PC-3 (cell line): ENCODE data around the gene TRRAP. TPM values are rescaled to one million over a fixed set of nuclear protein-coding genes. Genes with fewer than 3 reads are reported as not detected.

Experiments
- ATAC-seq: fragments of 200-7000 bp; cut with Tn5 transposase; 2 replicates; pipeline ENCODE4 v1.9.1; 2020; ENCODE audit warnings: mild to moderate bottlenecking, moderate library complexity
- BruUV-seq: library from RNA; stranded (reverse); fragments of 400-500 nt; replicated peaks from 2 replicates; lab custom pipeline; 2021; lab: Mats Ljungman, UMichigan
- CTCF ChIA-PET: fragments of 300-600 bp; sonication (Branson Sonifier 250); formaldehyde crosslinking; loops from one replicate; lab custom pipeline; 2022; ENCODE audit warnings: antibody characterized with exemption; lab: Charles Lee
- POLR2A ChIA-PET: fragments of 300-600 bp; sonication (Branson Sonifier 250); formaldehyde crosslinking; loops from one replicate; lab custom pipeline; 2022; ENCODE audit warnings: antibody characterized with exemption; ENCODE audit not compliant: unreplicated experiment; lab: Charles Lee
- DNase-seq: peaks from one replicate; pipeline ENCODE4 v3.0.0-alpha.2; 2015
- H2AFZ ChIP-seq: fragments of 300-600 bp; sonication (generic); 2 replicates; pipeline ENCODE4 v1.6.0; 2016; ENCODE audit warnings: antibody characterized with exemption, low read length
- H3F3A ChIP-seq: fragments of 300-600 bp; sonication (generic); one replicate; pipeline ENCODE4 v1.6.0; 2017; ENCODE audit warnings: antibody characterized with exemption, low read length, control low read depth, mild to moderate bottlenecking; ENCODE audit not compliant: unreplicated experiment
- H3K27ac ChIP-seq: fragments of 300-600 bp; sonication (generic); 2 replicates; pipeline ENCODE4 v1.5.1; 2016; ENCODE audit warnings: mild to moderate bottlenecking, low read length
- H3K27me3 ChIP-seq: fragments of 300-600 bp; sonication (generic); 2 replicates; pipeline ENCODE4 v1.6.1; 2016; ENCODE audit warnings: low read length, mixed read lengths
- H3K36me3 ChIP-seq: fragments of 300-600 bp; sonication (generic); 2 replicates; pipeline ENCODE4 v1.6.1; 2016; ENCODE audit warnings: low read depth, mixed run types, low read length, mixed read lengths
- H3K4me1 ChIP-seq: fragments of 300-600 bp; sonication (generic); 2 replicates; pipeline ENCODE4 v1.5.1; 2016; ENCODE audit warnings: low read length; ENCODE audit not compliant: insufficient read depth
- H3K4me2 ChIP-seq: fragments of 300-600 bp; sonication (generic); 2 replicates; pipeline ENCODE4 v1.6.0; 2016; ENCODE audit warnings: low read length
- H3K4me3 ChIP-seq: fragments of 300-600 bp; sonication (generic); 2 replicates; pipeline ENCODE4 v1.5.1; 2016; ENCODE audit warnings: mild to moderate bottlenecking, low read length, mixed read lengths
- H3K79me2 ChIP-seq: fragments of 300-600 bp; sonication (generic); 2 replicates; pipeline ENCODE4 v1.6.1; 2017; ENCODE audit warnings: low read length, mixed read lengths
- H3K9ac ChIP-seq: fragments of 300-600 bp; sonication (generic); 2 replicates; pipeline ENCODE4 v1.6.0; 2016; ENCODE audit warnings: mild to moderate bottlenecking, low read length
- H3K9me2 ChIP-seq: fragments of 300-600 bp; sonication (generic); replicated peaks from 2 replicates; pipeline ENCODE4 v1.6.1; 2016; ENCODE audit warnings: mixed run types, low read length, mixed read lengths
- H3K9me3 ChIP-seq: fragments of 300-600 bp; sonication (generic); 2 replicates; pipeline ENCODE4 v1.6.1; 2016; ENCODE audit warnings: low read length, mixed read lengths
- H4K20me1 ChIP-seq: fragments of 300-600 bp; sonication (generic); 2 replicates; pipeline ENCODE4 v1.6.1; 2016; ENCODE audit warnings: low read length, mixed read lengths
- CTCF ChIP-seq: fragments of 300-600 bp; sonication (generic); conservative IDR thresholded peaks from 2 replicates; pipeline ENCODE4 v1.5.1; 2017; ENCODE audit warnings: antibody characterized with exemption, low read depth, mild to moderate bottlenecking, low read length
- EZH2 ChIP-seq: fragments of 300-600 bp; sonication (generic); IDR thresholded peaks from one replicate; pipeline ENCODE4 v1.6.1; 2017; ENCODE audit warnings: antibody characterized with exemption, mild to moderate bottlenecking, low read length; ENCODE audit not compliant: unreplicated experiment
- EZH2phosphoT487 ChIP-seq: fragments of 300-600 bp; sonication (generic); IDR thresholded peaks from 2 replicates; pipeline ENCODE4 v1.6.1; 2018; ENCODE audit warnings: mild to moderate bottlenecking, antibody characterized with exemption, low read length, borderline replicate concordance
- intact Hi-C: fragments of 100-400 bp; cut with micrococcal nuclease; formaldehyde crosslinking; loops from 2 replicates; pipeline ENCODE4 v1.9.0; 2023
- total RNA-seq: library from RNA; depleted of rRNA; stranded (reverse); fragments of >200 nt; gene quantifications from 2 replicates; pipeline ENCODE4 v1.2.3, GENCODE V29; 2014

TRRAP gene
- total RNA-seq, 1 experiment from 2014 or later: 17.7 TPM

- Histone ChIP-seq H3K4me3 (no peak overlapping the region), H3K9me3 (no peaks in the 10 kb centered on the region), H4K20me1 (no peaks in the 10 kb centered on the region), H3K9me2 (no peaks in the 10 kb centered on the region), H3K4me2 (no peak overlapping the region), H3K9ac (no peak overlapping the region), H3K36me3 (peaks cover 27% of the 10 kb centered on the region), H3F3A (no peaks in the 10 kb centered on the region), H3K79me2 (no peaks in the 10 kb centered on the region), H3K4me1 (no peaks in the 10 kb centered on the region), H3K27ac (no peak overlapping the region), H2AFZ (no peak overlapping the region), H3K27me3 (no peaks in the 10 kb centered on the region)
- intact Hi-C loops: no loop called here
- no TSS peak for BruUV-seq
- ChIA-PET POLR2A (no interaction called here), CTCF (no interaction called here)
- TF ChIP-seq CTCF: no peak
- TF ChIP-seq EZH2: no peak
- TF ChIP-seq EZH2phosphoT487: no peak
- DNase-seq (no peak), ATAC-seq (no peak; the same call in 1 of the 2 replicates)
These were observed 44.3 kb downstream of the TRRAP start for GRCh38 chr7:98922392-98923187.

GRCh38 chr7:98923512-98923911, 45.2 kb downstream of the TRRAP start:
- H3K79me2 ChIP-seq: no peaks in the 10 kb centered on the region
- H4K20me1 ChIP-seq: no peaks in the 10 kb centered on the region
- H3K27ac ChIP-seq: no peak overlapping the region
- no peak overlapping the region for H3K4me2 ChIP-seq
- no peak overlapping the region for H3K9ac ChIP-seq
- H2AFZ ChIP-seq: no peak overlapping the region
- no peaks in the 10 kb centered on the region for H3K27me3 ChIP-seq
- intact Hi-C loops: no loop called here
- no peaks in the 10 kb centered on the region for H3K4me1 ChIP-seq
- CTCF ChIA-PET: no interaction called here
- no peaks in the 10 kb centered on the region for H3K9me2 ChIP-seq
- no peaks in the 10 kb centered on the region for H3F3A ChIP-seq
- no peaks in the 10 kb centered on the region for H3K9me3 ChIP-seq
- no peak for TF ChIP-seq EZH2phosphoT487
- no peak for TF ChIP-seq CTCF
- H3K4me3 ChIP-seq: no peak overlapping the region
- DNase-seq (no peak), ATAC-seq (no peak)
- BruUV-seq: no TSS peak
- POLR2A ChIA-PET: no interaction called here
- H3K36me3 ChIP-seq: peaks cover 32% of the 10 kb centered on the region

GRCh38 chr7:98927125-98927524, 48.8 kb downstream of the TRRAP start:
- Histone ChIP-seq H3K4me2 (no peak overlapping the region), H3K4me3 (no peak overlapping the region), H2AFZ (no peak overlapping the region), H3K36me3 (peaks cover 44% of the 10 kb centered on the region), H4K20me1 (no peaks in the 10 kb centered on the region), H3K9me2 (no peaks in the 10 kb centered on the region), H3K9me3 (no peaks in the 10 kb centered on the region), H3K9ac (no peak overlapping the region), H3K4me1 (no peaks in the 10 kb centered on the region), H3K27ac (no peak overlapping the region), H3K79me2 (no peaks in the 10 kb centered on the region), H3F3A (no peaks in the 10 kb centered on the region), H3K27me3 (no peaks in the 10 kb centered on the region)
- ATAC-seq (no peak), DNase-seq (no peak)
- intact Hi-C loops: no loop called here
- no TSS peak for BruUV-seq
- CTCF ChIA-PET: no interaction called here
- POLR2A ChIA-PET: no interaction called here
- no peak for TF ChIP-seq CTCF
- TF ChIP-seq EZH2phosphoT487: no peak
- no peak for TF ChIP-seq EZH2
